IPS DF 6.9 (cell line): ENCODE results near the gene TSPYL2.

Experiments
- DNase-seq: peaks from one replicate; pipeline ENCODE4 v3.0.0-alpha.2; 2013; ENCODE audit warnings: low read depth, low spot score
- H3K27ac ChIP-seq: one replicate; pipeline ENCODE4 v1.5.1; 2013; ENCODE audit warnings: low read length, control low read depth
- H3K27me3 ChIP-seq: 2 replicates; pipeline ENCODE4 v1.6.1; 2013; ENCODE audit warnings: mild to moderate bottlenecking, low read length; ENCODE audit not compliant: control insufficient read depth, insufficient read depth
- H3K36me3 ChIP-seq: 2 replicates; pipeline ENCODE4 v1.6.1; 2013; ENCODE audit warnings: low read length; ENCODE audit not compliant: control insufficient read depth, insufficient read depth
- H3K4me1 ChIP-seq: 2 replicates; pipeline ENCODE4 v1.6.1; 2013; ENCODE audit warnings: low read length; ENCODE audit not compliant: control insufficient read depth, insufficient read depth
- H3K4me3 ChIP-seq: 2 replicates; pipeline ENCODE4 v1.5.1; 2013; ENCODE audit warnings: mild to moderate bottlenecking, low read length
- H3K9me3 ChIP-seq: 2 replicates; pipeline ENCODE4 v1.6.1; 2013; ENCODE audit warnings: low read length, inconsistent platforms; ENCODE audit not compliant: control insufficient read depth, insufficient read depth
- WGBS: extraction: QIAGEN DNeasy Blood & Tissue Kit; methylation state at CpG from one replicate; pipeline ENCODE4 v1.1.7; 2013; ENCODE audit warnings: mixed read lengths, missing lambda C conversion rate; ENCODE audit not compliant: insufficient read length, insufficient coverage; 5-methylcytosine and 5-hydroxymethylcytosine counted together

Gene TSPYL2

GRCh38 chrX:53125506-53125905 lies 43.3 kb downstream of the TSPYL2 start:
- Histone ChIP-seq H3K4me3 (no peak overlapping the region), H3K9me3 (no peaks in the 10 kb centered on the region), H3K36me3 (no peaks in the 10 kb centered on the region), H3K27ac (no peak overlapping the region), H3K27me3 (no peaks in the 10 kb centered on the region), H3K4me1 (no peaks in the 10 kb centered on the region)
- no peak for DNase-seq

- no CpG with 5 or more reads among the region's 2 CpGs for WGBS
Observed at GRCh38 chrX:53126377-53126776, 44.2 kb downstream of the TSPYL2 start.

GRCh38 chrX:53128097-53128749 lies 46.1 kb downstream of the TSPYL2 start:
- no peak overlapping the region for H3K27ac ChIP-seq
- no CpG with 5 or more reads among the region's 3 CpGs for WGBS
- H3K4me3 ChIP-seq = no peak overlapping the region
- no peaks in the 10 kb centered on the region for H3K9me3 ChIP-seq
- DNase-seq = no peak
- no peaks in the 10 kb centered on the region for H3K27me3 ChIP-seq
- H3K36me3 ChIP-seq = no peaks in the 10 kb centered on the region
- H3K4me1 ChIP-seq = no peaks in the 10 kb centered on the region

More at GRCh38 chrX:53126377-53126776, 44.2 kb downstream of the TSPYL2 start:
- no peaks in the 10 kb centered on the region for H3K4me1 ChIP-seq
- H3K4me3 ChIP-seq = no peak overlapping the region
- no peaks in the 10 kb centered on the region for H3K36me3 ChIP-seq
- no peaks in the 10 kb centered on the region for H3K9me3 ChIP-seq
- H3K27me3 ChIP-seq = no peaks in the 10 kb centered on the region
- no peak for DNase-seq
- no peak overlapping the region for H3K27ac ChIP-seq

GRCh38 chrX:53133400-53133799 lies 51.2 kb downstream of the TSPYL2 start:
- no peaks in the 10 kb centered on the region for H3K4me1 ChIP-seq
- H3K36me3 ChIP-seq = no peaks in the 10 kb centered on the region
- H3K27ac ChIP-seq = no peak overlapping the region
- no peak overlapping the region for H3K4me3 ChIP-seq
- H3K9me3 ChIP-seq = no peaks in the 10 kb centered on the region
- no peaks in the 10 kb centered on the region for H3K27me3 ChIP-seq
- no CpG with 5 or more reads among the region's 4 CpGs for WGBS
- no peak for DNase-seq

- WGBS = no CpG with 5 or more reads among the region's 2 CpGs
Observed at GRCh38 chrX:53135581-53135980, 53.4 kb downstream of the TSPYL2 start.

More at GRCh38 chrX:53135581-53135980, 53.4 kb downstream of the TSPYL2 start:
- H3K9me3 ChIP-seq = no peaks in the 10 kb centered on the region
- no peaks in the 10 kb centered on the region for H3K27me3 ChIP-seq
- no peaks in the 10 kb centered on the region for H3K4me1 ChIP-seq
- no peak for DNase-seq
- H3K4me3 ChIP-seq = no peak overlapping the region
- no peak overlapping the region for H3K27ac ChIP-seq
- H3K36me3 ChIP-seq = no peaks in the 10 kb centered on the region
